Nasal cavity respiratory epithelium epithelial cell of viscerocranial mucosa (primary cell): Measurements from ENCODE around the gene ZNF484. TPM values are rescaled to one million over a fixed set of nuclear protein-coding genes. Genes with fewer than 3 reads are reported as not detected.

Experiments
- total RNA-seq: library from RNA; depleted of rRNA; stranded (reverse); fragments of >200 nt; gene quantifications from 2 replicates; pipeline ENCODE4 v1.2.3, GENCODE V29; 2014

Gene ZNF484
- total RNA-seq: 8.9 and 15.4 TPM in 2 replicates

GRCh38 chr9:92877531-92878430, at the start of gene ZNF484:
TSS of gene ZNF484 (minus strand) at chr9:92878038. CDS start at chr9:92875029, 3,009 bp downstream.

Other genes starting within 250 kb of the ZNF484 start
- 40.7 and 62.1 TPM in 2 replicates for gene IPPK, start 207.9 kb downstream of the ZNF484 start, total RNA-seq
- 126 and 190 TPM in 2 replicates for gene BICD2, start 113.2 kb downstream of the ZNF484 start, total RNA-seq
- 0.34 and 1.9 TPM in 2 replicates for gene FGD3, start 69.5 kb upstream of the ZNF484 start, total RNA-seq
- 0.78 TPM in 1 of 2 replicates, not detected in the other for gene SUSD3, start 180.7 kb upstream of the ZNF484 start, total RNA-seq
- 24.6 and 35.8 TPM in 2 replicates for gene CARD19, start 218.2 kb upstream of the ZNF484 start, total RNA-seq